HG02852 (cell line): ENCODE results near the gene FIZ1.
"Not testable (repeated sequence)": the region's sequence is repeated elsewhere in the genome, so short reads cannot be mapped to it uniquely, and the experiment has no call there.

Experiments used
- ATAC-seq: cut with Tn5 transposase; IDR thresholded peaks from one replicate; pipeline ENCODE4 v1.9.1; 2021; ENCODE audit warnings: mild to moderate bottlenecking, moderate library complexity; ENCODE audit not compliant: unreplicated experiment

Gene FIZ1

DNA sequence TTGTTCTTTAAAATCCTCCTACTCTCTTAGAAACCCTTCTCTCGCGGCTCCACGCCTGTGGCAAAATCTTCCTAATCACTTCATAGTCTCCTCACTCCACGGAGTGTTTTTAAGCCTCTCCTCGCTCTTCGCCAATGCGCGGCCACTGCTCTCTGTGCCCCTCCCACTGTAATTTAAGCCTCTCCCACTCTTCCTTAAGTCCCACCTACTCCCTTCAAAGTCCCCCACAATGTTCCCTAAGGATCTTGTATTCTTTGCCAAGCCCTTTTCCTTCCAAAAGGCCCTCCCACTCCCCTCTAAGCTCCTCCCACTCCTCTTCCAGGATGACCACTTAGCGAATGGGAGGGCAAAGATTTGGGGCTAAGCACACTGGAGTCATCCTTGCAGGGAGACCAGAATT is 1.3 kb downstream of the FIZ1 start:
- ATAC-seq: no peak

DNA sequence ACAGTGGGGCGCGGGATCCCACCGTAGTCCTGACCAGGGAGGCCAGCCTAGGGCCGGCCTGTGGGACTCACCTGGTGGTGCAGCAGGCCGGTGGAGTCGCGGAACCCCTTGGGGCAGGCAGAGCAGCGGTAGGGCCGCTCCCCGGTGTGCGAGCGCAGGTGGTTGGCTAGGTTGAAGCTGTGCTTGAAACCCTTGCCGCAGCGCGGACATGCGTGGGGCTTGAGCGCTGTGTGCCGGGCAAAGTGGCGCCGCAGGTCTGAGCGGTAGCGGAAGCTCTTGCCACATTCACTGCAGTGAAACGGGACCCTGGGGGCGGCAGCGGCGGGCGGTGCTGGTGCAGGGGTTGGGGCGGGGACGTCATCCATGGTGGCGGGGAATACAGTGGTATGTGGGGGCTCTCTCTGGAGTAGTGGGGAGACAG is 1.8 kb downstream of the FIZ1 start:
- no peak for ATAC-seq

DNA sequence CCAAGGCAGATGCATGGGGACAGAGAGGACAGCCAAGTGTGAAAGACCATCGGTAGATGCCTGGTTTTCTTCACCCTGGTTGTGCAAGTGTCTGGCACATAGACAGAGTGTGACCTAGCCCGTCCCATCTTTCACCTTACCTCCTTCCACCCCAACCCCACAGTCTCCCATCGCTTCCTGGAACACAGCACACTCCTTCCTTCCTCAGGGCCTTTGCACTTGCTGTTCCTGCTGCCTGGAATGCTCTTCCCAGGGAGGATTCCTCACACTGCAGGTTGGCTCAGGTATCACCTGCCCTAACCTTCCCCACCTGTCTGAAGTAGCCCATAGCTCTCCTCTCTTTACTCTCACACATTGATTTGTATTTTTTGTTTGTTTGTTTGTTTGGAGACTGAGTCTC is 3.0 kb downstream of the FIZ1 start:
- ATAC-seq: no peak

DNA sequence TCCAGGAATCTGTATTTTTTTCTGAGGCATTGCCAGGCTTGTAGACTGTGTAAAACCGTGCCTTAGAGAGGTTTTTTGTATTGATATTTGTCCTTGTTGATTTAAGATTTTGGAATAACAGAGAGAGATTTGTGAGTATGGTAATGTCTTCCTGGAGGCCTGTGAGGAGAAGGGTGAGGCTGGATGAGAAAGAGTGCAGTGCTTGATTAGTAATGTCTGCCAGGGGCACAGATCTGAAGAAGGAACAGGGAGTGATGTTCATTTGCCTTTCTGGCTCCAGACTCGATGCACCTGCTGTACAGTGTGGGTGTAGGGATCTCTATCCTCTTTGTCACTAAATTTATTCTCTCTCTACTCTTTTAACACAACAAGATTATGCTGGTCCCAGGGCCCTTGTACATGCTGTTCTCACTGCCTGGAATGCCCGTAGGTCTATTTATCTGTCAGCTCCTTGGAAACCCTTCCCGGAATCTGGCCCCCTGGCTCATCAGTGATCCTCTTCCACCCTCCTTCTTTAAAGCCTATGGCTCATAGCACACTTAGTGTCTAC is 4.2 kb downstream of the FIZ1 start:
- no peak for ATAC-seq

DNA sequence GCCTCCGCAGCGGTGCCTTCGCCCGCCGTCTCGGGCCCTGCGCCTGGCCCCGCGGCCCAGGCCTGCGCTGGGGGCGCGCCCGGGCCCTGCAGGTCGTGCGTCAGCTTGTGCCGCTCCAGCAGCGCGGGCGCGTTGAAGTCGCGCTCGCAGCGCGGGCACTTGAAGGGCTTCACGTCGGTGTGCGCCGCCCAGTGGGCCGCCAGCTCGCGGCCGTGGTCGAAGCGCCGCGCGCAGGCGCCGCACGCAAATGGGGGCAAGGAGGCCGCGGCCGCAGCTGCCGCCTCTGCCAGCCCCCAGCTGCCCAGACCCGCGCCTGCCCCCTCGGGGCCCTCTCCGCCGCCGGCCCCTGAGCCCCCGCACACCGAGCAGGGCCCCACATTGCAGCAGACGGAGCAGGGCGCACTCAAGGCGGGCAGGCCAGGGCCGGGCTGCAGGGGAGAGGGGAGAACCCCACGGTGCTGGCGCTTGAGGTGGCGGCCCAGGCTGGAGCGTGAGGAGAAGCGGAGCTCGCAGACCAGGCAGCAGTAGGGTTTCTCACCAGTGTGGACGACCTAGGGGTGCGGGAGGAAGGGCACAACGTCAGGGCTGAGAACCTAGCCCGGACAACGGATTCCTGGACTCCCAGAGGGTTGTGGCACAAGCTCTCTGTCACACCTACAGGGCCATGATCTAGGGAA is 6.1 kb downstream of the FIZ1 start:
- no peak for ATAC-seq

DNA sequence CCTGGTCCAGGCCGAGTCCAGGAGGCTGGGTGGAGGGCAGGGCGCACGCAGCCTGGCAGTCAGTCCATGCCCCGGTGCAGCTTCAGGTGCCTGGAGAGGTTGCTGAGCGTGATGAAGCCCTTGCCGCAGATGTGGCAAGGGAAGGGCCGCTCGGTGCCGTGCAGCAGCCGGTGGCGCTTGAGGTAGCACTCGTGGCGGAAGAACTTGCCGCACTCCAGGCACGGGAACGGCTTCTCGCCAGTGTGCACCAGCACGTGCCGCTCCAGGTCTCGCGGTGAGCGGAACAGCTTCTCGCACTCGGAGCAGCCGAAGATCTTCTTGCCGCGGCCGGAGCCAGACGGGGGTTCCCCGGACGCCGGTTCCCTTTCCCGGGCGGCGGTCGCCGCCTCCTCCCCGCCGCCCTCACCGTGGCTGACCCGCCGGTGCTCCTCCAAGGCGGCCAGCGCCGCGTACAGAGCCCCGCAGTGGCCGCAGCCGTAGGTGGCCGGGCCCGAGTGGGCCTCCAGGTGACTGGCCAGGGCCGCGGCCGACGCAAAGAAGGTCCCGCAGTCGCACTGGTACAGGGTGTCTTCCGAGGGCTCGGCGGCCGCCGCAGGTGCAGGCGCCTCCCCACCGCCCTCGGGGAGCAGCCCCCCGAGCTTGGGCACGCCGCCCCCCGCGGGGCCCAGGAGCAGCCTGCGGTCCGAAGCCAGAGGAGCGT is 6.8 kb downstream of the FIZ1 start:
- no peak for ATAC-seq

DNA sequence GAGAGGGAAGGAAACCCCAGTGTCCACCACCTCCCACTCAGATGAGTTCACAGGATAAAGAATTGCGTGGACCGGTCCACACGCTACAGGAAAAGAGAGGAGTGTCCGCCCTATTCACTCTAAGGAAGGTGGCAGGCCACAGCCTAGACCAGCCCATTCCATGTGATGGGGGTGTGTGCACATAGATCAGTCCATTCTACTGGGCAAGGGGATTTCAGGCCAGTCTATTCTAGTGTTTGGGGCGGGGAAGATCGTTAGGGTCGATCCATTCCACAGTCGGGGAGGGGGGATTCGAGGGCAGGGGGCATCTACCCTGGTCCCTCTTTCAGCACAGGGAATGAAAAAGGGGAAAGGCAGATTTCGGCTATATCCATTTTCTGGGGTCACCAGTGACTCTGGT is 7.8 kb downstream of the FIZ1 start:
- no peak for ATAC-seq

DNA sequence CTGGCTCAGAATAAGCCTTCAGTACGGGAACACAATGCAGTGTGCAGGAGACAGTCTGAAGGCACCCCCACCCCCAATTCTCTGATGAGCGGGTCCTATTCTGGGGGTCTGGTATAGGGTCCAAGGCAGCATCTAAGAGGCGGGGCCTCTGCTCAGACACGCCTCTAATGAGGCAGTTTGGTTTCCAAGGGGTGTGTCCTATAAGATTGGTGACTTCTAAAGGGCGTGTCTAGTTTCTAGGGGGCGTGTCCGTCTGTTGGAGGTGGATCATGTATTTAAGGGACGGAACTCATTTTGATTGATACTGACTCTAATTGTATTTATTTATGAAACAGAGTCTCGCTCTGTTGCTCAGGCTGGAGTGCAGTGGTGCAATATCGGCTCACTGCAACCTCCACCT is 8.7 kb downstream of the FIZ1 start:
- no peak for ATAC-seq

DNA sequence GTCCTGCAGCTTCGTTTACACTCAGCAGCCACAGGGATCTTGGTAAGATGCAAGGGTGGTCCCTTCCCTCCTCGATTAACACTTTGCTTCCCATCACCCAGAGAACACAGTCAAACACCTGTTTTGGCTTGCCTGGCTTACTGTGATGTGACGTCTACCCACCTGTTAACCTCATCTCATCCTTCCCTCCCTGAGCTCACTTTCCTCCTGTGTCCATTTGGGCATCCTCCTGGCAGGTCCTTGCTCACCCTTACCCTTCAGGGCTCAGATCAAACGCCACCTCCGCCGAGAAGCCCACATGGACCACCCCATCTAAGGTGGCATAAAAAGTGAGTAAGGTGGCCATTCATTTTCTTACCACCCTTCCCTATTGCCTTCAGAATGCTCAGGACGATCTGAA is 9.2 kb downstream of the FIZ1 start:
- ATAC-seq: no peak

DNA sequence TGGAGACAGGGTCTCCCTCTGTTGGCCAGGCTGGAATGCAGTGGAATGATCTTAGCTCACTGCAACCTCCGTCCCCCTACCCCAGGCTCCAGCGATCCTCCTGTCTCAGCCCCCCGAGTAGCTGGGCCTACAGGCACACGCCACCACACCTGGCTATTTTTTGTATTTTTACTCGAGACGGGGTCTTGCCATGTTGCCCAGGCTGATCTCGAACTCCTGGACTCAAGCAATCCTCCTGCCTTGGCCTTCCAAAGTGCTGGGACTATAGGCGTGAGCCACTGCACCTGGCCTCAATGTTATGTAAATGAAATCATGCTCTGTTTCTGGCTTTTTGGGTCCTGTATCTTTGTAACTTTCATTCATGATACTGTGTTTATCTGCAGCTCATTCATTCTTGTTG is 10.6 kb downstream of the FIZ1 start:
- no peak for ATAC-seq

DNA sequence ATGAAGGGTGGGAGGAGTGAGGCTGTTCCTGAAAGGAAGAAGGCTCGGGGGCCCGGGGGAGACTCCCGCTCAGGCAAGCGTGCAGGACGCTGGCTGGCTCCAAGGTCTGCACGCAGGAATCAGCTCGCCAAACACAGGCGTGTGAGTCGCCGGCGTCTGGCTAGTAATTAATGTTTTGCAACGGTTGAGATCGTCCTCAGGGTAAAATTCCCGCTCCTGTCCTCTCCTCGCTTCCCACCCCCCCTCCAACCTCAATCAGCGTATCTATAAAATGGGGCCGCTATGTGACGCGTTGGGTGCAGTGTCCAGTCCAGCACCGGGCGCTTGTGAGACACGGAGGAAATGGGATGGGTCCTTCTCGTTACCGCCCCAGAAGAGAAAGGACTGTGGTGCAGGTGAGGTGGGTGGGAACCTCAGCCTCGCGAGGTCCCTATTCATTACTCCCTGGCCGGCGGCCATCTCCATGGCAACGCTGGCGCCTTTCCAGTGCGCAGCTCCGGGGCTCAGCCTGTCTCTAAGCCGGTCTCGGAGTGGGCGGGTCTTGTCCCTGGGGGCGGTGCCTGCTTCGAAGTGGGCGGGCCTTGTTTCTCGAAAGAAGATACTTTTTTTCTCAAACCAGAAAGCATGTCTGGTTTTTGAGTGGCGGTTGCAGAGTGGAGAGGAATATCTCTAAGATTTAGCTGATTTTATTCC is 12.2 kb downstream of the FIZ1 start:
- ATAC-seq: peak; percentile 67

DNA sequence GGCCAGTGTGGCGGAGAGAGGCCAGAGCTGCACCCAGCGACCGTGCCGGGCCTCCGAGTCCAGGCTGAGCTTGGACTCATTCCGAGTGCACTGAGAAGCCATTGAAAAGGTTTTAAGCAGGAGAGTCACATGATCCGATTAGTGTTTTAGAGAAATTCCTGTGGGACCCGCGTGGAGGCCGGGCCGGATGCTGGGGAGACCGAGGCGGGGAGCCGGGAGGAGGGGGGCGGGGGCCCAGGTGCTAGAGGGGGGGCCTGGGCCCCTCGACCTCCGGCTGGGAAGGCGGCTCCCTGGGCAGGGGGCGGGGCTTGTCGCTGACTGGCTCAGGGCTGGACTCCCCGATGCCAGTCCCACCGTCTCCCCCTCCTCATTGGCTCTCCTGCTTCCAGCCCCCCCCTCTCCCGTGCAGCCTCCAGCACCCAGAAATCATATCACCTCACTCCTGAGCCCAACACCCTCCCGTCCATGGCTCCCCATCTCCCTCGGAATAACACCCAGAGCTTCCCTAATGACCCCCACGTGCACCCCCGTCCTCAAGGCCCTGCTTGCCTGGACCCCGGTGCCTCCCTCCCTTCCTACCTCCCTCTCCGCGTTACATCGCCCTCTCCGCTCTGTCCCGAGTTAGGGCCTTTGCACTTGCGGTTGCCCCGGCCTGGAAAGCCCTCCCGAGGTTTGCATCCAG is 13.5 kb downstream of the FIZ1 start:
- ATAC-seq: no peak

DNA sequence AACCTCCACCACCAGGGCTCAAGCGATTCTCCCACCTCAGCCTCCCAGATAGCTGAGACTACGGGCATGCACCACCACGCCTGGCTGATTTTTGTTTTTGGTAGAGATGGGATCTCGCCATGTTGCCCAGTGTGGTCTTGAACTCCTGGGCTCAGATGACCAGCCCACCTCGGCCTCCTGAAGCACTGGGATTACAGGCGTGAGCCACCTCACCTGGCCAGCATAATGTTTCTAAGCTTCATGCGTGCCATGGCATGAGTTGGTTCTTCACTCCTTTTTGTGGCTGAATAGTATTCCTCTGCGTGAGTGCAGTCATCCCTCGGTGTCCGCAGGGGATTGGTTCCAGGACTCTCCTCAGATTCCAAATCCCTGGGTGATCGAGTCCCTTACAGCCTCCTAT is 14.4 kb downstream of the FIZ1 start:
- ATAC-seq: no peak

DNA sequence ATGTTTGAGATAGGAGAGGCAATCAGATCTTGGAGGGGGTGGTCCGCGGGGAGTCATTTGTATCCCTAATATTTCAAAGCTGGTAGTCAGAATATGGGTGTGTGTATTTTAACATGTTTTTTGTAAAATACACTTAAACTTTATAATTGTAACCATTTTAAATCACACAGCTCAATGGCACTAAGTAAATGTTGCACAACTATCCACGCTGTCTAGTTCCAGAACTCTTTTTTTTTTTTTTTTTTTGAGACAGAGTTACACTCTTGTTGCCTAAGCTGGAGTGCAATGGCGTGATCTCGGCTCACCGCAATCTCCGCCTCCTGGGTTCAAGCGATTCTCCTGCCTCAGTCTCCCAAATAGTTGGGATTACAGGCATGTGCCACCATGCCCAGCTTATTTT is 15.4 kb downstream of the FIZ1 start:
- not testable (repeated sequence) for ATAC-seq

DNA sequence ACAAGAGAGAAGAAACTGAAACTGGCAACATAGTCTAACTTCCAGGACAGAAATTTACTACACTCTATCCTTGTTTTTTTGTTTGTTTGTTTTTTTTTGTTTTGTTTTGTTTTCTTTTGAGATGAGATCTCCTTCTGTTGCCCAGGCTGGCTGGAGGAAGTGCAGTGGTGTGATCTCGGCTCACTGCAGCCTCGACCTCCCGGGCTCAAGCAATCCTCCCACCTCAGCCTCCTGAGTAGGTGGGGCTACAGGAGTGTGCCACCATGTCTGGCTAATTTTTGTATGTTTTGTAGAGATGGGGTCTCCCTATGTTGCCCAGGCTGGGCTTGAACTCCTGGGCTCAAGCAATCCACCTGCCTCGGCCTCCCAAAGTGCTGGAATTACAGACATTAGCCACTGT is 17.0 kb downstream of the FIZ1 start:
- not testable (repeated sequence) for ATAC-seq

DNA sequence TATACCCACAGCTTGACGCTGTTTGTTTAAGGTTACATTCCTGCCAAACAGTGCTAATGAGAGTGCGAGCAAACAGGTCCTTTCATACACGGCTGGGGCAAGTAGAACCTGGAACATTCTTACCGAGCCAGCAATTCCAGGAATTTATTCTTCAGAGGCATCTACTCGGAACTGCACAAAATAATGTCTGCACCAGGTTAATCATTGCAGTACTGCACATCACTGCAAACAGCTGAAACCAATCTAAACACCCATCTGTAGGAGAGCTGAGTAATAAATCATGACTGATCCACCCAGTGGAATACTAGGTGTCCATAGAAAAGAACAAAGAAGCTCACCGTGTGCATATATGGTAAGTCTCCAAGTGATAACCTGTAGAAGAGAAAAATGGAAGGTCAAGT is 17.5 kb downstream of the FIZ1 start:
- ATAC-seq: no peak

DNA sequence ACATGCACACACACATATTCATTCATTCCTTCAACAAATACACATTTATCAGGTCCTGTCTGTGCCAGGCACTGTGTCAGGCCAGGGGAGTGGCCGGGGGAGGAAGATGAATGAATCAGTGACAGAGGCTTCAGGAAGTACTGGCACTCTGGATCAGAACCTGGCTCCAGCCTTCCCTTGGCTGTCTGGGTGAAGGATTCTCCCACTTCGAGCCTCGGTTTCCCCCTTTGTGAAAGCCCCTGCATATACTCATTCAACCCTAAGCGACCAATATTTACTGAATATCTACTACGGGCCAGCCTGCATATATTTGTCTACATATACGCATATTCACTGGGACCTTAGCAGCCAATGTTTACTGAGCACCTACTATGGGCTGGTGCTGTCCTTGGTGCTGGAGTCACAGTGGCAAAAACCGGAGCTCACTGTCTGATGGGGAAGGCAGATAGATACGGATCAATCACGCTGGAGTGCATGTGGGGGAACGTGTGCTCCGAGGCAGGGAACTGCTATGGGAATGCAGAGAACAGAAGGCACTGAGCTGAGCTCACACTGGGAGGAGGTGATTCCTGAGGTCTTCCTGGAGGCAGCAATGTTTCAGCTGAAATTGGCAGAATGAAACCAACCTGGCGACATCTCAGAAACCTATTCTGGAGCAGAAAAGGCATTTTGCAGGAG is 18.0 kb downstream of the FIZ1 start:
- no peak for ATAC-seq

DNA sequence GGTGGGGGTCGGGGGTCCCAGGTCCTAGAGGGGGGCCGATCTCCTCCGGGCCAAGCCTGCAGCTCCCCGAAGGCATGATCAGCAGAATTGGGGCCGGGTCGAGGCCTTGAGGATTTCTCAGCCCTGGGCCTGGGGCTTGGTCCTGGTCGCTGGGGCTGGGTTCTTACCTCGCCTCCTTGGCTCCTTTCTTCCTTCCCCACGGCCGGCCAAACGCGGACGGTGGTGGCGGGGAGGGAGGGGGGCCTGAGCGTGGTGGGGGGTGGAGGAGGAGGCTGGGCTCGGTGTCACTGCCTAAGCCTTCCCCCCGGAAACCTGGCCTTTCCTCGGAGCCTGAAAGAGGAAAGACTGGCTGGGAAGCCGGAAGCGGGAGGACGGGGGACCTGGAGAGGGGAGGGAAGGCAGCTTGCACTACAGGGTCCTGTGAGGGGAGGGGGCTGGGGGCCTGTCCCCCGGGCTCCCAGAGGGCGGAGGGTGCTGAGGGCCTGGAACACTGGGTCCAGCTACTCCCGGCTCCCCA is 18.6 kb downstream of the FIZ1 start, which contains the start of gene ZNF579:
ZNF579 (minus strand) TSS at position 221 of the 517 bp plus-strand sequence. CDS start 1,209 bp downstream, outside the sequence.
- no peak for ATAC-seq

DNA sequence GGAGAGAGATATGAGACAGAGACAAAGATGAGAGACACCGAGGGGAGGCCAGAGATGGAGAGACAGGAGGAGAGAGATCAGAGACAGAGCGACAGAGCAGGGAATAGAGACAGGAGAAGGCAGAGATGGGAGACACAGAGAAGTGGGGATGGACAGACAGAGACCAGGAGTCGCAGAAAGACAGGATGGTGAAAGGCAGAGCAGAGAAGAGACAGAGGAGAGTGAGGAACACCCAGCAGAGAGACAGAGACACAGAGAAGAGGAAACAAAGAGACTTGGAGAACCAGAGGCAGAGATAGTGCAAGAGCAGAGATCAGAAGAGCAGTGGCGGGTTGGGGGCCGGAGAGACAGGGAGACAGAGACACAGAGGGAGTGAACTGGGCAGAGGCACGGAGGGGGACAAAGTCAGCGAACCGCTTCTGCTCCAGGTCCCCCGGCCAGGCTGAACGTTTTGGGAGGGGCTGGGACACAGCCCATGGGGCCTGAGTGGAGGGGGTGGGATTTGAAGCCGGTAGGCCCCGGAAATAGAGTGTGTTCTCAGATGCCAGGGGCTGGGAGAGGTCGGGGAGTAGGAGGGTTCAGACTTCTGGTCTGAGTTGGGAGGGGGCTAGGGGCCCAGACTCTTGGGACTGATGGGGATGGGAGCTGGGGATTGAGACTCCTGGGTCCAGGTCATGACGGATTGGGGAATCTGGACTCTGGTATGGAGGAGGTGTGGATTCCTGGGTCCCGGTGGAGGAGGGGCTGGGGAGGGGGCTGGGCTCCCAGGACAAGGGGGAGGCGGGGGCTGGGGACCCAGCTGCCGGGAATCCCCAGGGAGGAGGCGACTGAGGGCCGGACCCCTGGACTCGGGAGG is 19.3 kb downstream of the FIZ1 start:
- no peak for ATAC-seq
